GM23338 (cell line): ENCODE results near the gene SLC25A20. TPM values are rescaled to one million over a fixed set of nuclear protein-coding genes. Genes with fewer than 3 reads are reported as not detected.

Experiments used
- ATAC-seq: fragments of 200-7000 bp; cut with Tn5 transposase; 3 replicates; pipeline ENCODE4 v1.9.1; 2020
- DNase-seq: peaks from one replicate; pipeline ENCODE4 v3.0.0-alpha.2; 2015; ENCODE audit warnings: low spot score
- H2AFZ ChIP-seq: fragments of 200-600 bp; sonication (generic); 2 replicates; pipeline ENCODE4 v1.8.0; 2016; ENCODE audit warnings: antibody characterized with exemption, mild to moderate bottlenecking, moderate library complexity
- H3F3A ChIP-seq: fragments of 200-600 bp; sonication (generic); replicated peaks from 2 replicates; pipeline ENCODE4 v1.8.0; 2017; ENCODE audit warnings: antibody characterized with exemption, mixed run types, low read depth
- H3K27ac ChIP-seq: fragments of 200-600 bp; sonication (generic); 2 replicates; pipeline ENCODE4 v1.6.1; 2016; ENCODE audit warnings: low read depth
- H3K27me3 ChIP-seq: fragments of 200-600 bp; sonication (generic); 2 replicates; pipeline ENCODE4 v1.8.0; 2016; ENCODE audit warnings: mild to moderate bottlenecking, mixed run types, moderate library complexity; ENCODE audit not compliant: insufficient read depth
- H3K36me3 ChIP-seq: fragments of 200-600 bp; sonication (generic); 2 replicates; pipeline ENCODE4 v1.8.0; 2016; ENCODE audit warnings: mild to moderate bottlenecking; ENCODE audit not compliant: insufficient read depth
- H3K4me1 ChIP-seq: fragments of 200-600 bp; sonication (generic); 2 replicates; pipeline ENCODE4 v1.8.0; 2016; ENCODE audit warnings: mild to moderate bottlenecking, moderate library complexity; ENCODE audit not compliant: insufficient read depth
- H3K4me2 ChIP-seq: fragments of 200-600 bp; sonication (generic); 2 replicates; pipeline ENCODE4 v1.7.1; 2017; ENCODE audit warnings: mixed run types
- H3K4me3 ChIP-seq: fragments of 200-600 bp; sonication (generic); 2 replicates; pipeline ENCODE4 v1.6.1; 2016; ENCODE audit warnings: mixed run types
- H3K79me2 ChIP-seq: fragments of 200-600 bp; sonication (generic); replicated peaks from 2 replicates; pipeline ENCODE4 v1.8.0; 2017; ENCODE audit warnings: mild to moderate bottlenecking; ENCODE audit not compliant: insufficient read depth
- H3K9me2 ChIP-seq: fragments of 200-600 bp; sonication (generic); 2 replicates; pipeline ENCODE4 v1.8.0; 2017; ENCODE audit not compliant: insufficient read depth
- H4K20me1 ChIP-seq: fragments of 200-600 bp; sonication (generic); replicated peaks from 2 replicates; pipeline ENCODE4 v1.8.0; 2017; ENCODE audit warnings: mild to moderate bottlenecking; ENCODE audit not compliant: insufficient read depth
- H3K27ac Mint-ChIP-seq: 2 replicates; pipeline ENCODE4 v1.8.0; 2020; ENCODE audit warnings: inconsistent platforms, mild to moderate bottlenecking, moderate library complexity, mixed read lengths
- H3K27me3 Mint-ChIP-seq: 3 replicates; pipeline ENCODE4 v1.8.0; 2022; ENCODE audit warnings: low read depth, mild to moderate bottlenecking, moderate library complexity, mixed read lengths, inconsistent platforms; ENCODE audit not compliant: insufficient read depth, poor library complexity
- H3K36me3 Mint-ChIP-seq: 3 replicates; pipeline ENCODE4 v1.8.0; 2021; ENCODE audit warnings: low read depth, mild to moderate bottlenecking, inconsistent platforms, moderate library complexity, mixed read lengths
- H3K4me1 Mint-ChIP-seq: 3 replicates; pipeline ENCODE4 v1.8.0; 2020; ENCODE audit warnings: mild to moderate bottlenecking, inconsistent platforms, mixed read lengths
- H3K4me3 Mint-ChIP-seq: 3 replicates; pipeline ENCODE4 v1.8.0; 2021; ENCODE audit warnings: moderate library complexity, mild to moderate bottlenecking, inconsistent platforms, mixed read lengths
- H3K9me3 Mint-ChIP-seq: 3 replicates; pipeline ENCODE4 v1.8.0; 2020; ENCODE audit warnings: moderate library complexity, mild to moderate bottlenecking, inconsistent platforms, mixed read lengths
- CREB1 ChIP-seq: fragments of 250-450 bp; sonication (Bioruptor Pico); IDR thresholded peaks from 2 replicates; pipeline ENCODE4 v1.5.0; 2020; ENCODE audit warnings: low read depth, mild to moderate bottlenecking, moderate library complexity
- EZH2 ChIP-seq: fragments of 200-600 bp; sonication (generic); IDR thresholded peaks from one replicate; pipeline ENCODE4 v1.8.0; 2017; ENCODE audit warnings: antibody characterized with exemption, mild to moderate bottlenecking, low read depth; ENCODE audit not compliant: unreplicated experiment
- EZH2phosphoT487 ChIP-seq: fragments of 200-600 bp; sonication (generic); IDR thresholded peaks from one replicate; pipeline ENCODE4 v1.8.1; 2018; ENCODE audit warnings: antibody characterized with exemption; ENCODE audit not compliant: unreplicated experiment
- JUNB ChIP-seq: IDR thresholded peaks from one replicate; pipeline ENCODE4 v1.6.1; 2016; ENCODE audit warnings: antibody characterized with exemption; ENCODE audit not compliant: unreplicated experiment
- NANOG ChIP-seq: IDR thresholded peaks from 2 replicates; pipeline ENCODE4 v1.6.1; 2016; ENCODE audit warnings: antibody characterized with exemption, borderline replicate concordance
- POLR2AphosphoS5 ChIP-seq: IDR thresholded peaks from 2 replicates; pipeline ENCODE4 v1.6.1; 2016; ENCODE audit warnings: antibody characterized with exemption, low read depth
- STAT1 ChIP-seq: IDR thresholded peaks from one replicate; pipeline ENCODE4 v1.6.1; 2016; ENCODE audit warnings: antibody characterized with exemption; ENCODE audit not compliant: unreplicated experiment
- ZNF114 ChIP-seq: fragments of 250-450 bp; sonication (Bioruptor Pico); IDR thresholded peaks from 2 replicates; pipeline ENCODE4 v1.5.0; 2020; ENCODE audit warnings: mild to moderate bottlenecking, moderate library complexity
- ZNF331 ChIP-seq: fragments of 250-450 bp; sonication (Bioruptor Pico); IDR thresholded peaks from 2 replicates; pipeline ENCODE4 v1.5.0; 2020; ENCODE audit warnings: low read depth, mild to moderate bottlenecking, moderate library complexity
- polyA plus RNA-seq: library from polyadenylated mRNA; unstranded; fragments of >200 nt; fragmentation: Nextera tagmentation; extraction: Ambion mirVana; gene quantifications from 2 replicates; pipeline ENCODE4 v1.2.1, GENCODE V29; 2016
- total RNA-seq: library from RNA; depleted of rRNA; stranded (reverse); fragments of >200 nt; shearing (Covaris generic); gene quantifications from 2 replicates; pipeline ENCODE4 v1.2.3, GENCODE V29; 2014
- TF ChIP-seq, protein P1 (sequence below): IDR thresholded peaks from 2 replicates; pipeline ENCODE4 v1.6.1; 2016; ENCODE audit warnings: antibody characterized with exemption
- TF ChIP-seq, protein P2 (sequence below), 2 experiments: fragments of 200-600 bp in 1 of 2; sonication (generic) in 1 of 2; conservative IDR thresholded peaks; 2 replicates each; pipeline versions ENCODE4 v1.5.1 to v1.6.1; 2016 to 2017; ENCODE audit warnings: antibody characterized with exemption in 2 of 2, low read depth in 2 of 2, mild to moderate bottlenecking in 2 of 2, moderate library complexity in 1 of 2
- TF ChIP-seq, protein P3 (sequence below): fragments of 250-450 bp; sonication (Bioruptor Pico); IDR thresholded peaks from 2 replicates; pipeline ENCODE4 v1.5.0; 2020; ENCODE audit warnings: mild to moderate bottlenecking, moderate library complexity
- TF ChIP-seq, protein P4 (sequence below): IDR thresholded peaks from one replicate; pipeline ENCODE4 v1.6.1; 2018; ENCODE audit warnings: antibody characterized with exemption; ENCODE audit not compliant: unreplicated experiment

The SLC25A20 gene
- total and polyA plus RNA-seq, 2 experiments from 2014 or later: 3.0 to 4.3 TPM

DNA sequence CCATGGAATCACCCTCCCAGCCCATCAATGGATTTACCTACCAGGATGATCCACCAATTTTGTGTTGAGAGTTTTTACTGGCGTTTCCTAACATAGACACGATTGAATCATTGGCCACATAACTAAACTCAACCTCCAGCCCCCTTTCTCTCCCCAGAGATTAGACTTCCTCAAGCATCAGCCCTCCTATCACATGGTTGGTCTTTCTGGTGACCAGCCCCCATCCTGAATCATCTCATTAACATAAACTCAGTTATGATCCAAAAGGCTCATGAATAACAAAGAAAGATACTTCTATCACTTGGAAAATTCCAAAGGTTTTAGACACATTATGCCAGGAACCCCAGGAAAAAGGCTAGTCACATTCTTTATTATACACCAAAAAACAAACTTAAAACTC, 72.2 kb downstream of the SLC25A20 start:
- no peak for ATAC-seq
- no peak overlapping the region for H3K27ac Mint-ChIP-seq
- H3K27me3 ChIP-seq: no peaks in the 10 kb centered on the region
- no peaks in the 10 kb centered on the region for H3K36me3 Mint-ChIP-seq
- no peak overlapping the region for H3K27ac ChIP-seq
- H3K4me1 Mint-ChIP-seq: peaks cover 3% of the 10 kb centered on the region; the same call in 2 of the 3 replicates
- no peaks in the 10 kb centered on the region for H3F3A ChIP-seq
- H3K9me2 ChIP-seq: no peaks in the 10 kb centered on the region
- H3K4me1 ChIP-seq: no peaks in the 10 kb centered on the region
- no peak overlapping the region for H3K4me3 ChIP-seq
- no peak for DNase-seq
- H3K27me3 Mint-ChIP-seq: peaks cover 1% of the 10 kb centered on the region
- H4K20me1 ChIP-seq: peaks cover 6% of the 10 kb centered on the region
- TF ChIP-seq ZNF331 (CRISPR knock-in tag) (no peak), EZH2phosphoT487 (no peak), STAT1 (no peak), EZH2 (no peak), ZNF114 (CRISPR knock-in tag) (no peak), CREB1 (no peak), POLR2AphosphoS5 (no peak), JUNB (no peak), NANOG (no peak)
- TF ChIP-seq, protein P1, sequence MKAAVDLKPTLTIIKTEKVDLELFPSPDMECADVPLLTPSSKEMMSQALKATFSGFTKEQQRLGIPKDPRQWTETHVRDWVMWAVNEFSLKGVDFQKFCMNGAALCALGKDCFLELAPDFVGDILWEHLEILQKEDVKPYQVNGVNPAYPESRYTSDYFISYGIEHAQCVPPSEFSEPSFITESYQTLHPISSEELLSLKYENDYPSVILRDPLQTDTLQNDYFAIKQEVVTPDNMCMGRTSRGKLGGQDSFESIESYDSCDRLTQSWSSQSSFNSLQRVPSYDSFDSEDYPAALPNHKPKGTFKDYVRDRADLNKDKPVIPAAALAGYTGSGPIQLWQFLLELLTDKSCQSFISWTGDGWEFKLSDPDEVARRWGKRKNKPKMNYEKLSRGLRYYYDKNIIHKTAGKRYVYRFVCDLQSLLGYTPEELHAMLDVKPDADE: no peak
- TF ChIP-seq, protein P2, sequence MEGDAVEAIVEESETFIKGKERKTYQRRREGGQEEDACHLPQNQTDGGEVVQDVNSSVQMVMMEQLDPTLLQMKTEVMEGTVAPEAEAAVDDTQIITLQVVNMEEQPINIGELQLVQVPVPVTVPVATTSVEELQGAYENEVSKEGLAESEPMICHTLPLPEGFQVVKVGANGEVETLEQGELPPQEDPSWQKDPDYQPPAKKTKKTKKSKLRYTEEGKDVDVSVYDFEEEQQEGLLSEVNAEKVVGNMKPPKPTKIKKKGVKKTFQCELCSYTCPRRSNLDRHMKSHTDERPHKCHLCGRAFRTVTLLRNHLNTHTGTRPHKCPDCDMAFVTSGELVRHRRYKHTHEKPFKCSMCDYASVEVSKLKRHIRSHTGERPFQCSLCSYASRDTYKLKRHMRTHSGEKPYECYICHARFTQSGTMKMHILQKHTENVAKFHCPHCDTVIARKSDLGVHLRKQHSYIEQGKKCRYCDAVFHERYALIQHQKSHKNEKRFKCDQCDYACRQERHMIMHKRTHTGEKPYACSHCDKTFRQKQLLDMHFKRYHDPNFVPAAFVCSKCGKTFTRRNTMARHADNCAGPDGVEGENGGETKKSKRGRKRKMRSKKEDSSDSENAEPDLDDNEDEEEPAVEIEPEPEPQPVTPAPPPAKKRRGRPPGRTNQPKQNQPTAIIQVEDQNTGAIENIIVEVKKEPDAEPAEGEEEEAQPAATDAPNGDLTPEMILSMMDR (conservative IDR thresholded peaks at IDR 0.05; ENCODE audit: low read depth in 2 of 2): no peak
- TF ChIP-seq, protein P3, sequence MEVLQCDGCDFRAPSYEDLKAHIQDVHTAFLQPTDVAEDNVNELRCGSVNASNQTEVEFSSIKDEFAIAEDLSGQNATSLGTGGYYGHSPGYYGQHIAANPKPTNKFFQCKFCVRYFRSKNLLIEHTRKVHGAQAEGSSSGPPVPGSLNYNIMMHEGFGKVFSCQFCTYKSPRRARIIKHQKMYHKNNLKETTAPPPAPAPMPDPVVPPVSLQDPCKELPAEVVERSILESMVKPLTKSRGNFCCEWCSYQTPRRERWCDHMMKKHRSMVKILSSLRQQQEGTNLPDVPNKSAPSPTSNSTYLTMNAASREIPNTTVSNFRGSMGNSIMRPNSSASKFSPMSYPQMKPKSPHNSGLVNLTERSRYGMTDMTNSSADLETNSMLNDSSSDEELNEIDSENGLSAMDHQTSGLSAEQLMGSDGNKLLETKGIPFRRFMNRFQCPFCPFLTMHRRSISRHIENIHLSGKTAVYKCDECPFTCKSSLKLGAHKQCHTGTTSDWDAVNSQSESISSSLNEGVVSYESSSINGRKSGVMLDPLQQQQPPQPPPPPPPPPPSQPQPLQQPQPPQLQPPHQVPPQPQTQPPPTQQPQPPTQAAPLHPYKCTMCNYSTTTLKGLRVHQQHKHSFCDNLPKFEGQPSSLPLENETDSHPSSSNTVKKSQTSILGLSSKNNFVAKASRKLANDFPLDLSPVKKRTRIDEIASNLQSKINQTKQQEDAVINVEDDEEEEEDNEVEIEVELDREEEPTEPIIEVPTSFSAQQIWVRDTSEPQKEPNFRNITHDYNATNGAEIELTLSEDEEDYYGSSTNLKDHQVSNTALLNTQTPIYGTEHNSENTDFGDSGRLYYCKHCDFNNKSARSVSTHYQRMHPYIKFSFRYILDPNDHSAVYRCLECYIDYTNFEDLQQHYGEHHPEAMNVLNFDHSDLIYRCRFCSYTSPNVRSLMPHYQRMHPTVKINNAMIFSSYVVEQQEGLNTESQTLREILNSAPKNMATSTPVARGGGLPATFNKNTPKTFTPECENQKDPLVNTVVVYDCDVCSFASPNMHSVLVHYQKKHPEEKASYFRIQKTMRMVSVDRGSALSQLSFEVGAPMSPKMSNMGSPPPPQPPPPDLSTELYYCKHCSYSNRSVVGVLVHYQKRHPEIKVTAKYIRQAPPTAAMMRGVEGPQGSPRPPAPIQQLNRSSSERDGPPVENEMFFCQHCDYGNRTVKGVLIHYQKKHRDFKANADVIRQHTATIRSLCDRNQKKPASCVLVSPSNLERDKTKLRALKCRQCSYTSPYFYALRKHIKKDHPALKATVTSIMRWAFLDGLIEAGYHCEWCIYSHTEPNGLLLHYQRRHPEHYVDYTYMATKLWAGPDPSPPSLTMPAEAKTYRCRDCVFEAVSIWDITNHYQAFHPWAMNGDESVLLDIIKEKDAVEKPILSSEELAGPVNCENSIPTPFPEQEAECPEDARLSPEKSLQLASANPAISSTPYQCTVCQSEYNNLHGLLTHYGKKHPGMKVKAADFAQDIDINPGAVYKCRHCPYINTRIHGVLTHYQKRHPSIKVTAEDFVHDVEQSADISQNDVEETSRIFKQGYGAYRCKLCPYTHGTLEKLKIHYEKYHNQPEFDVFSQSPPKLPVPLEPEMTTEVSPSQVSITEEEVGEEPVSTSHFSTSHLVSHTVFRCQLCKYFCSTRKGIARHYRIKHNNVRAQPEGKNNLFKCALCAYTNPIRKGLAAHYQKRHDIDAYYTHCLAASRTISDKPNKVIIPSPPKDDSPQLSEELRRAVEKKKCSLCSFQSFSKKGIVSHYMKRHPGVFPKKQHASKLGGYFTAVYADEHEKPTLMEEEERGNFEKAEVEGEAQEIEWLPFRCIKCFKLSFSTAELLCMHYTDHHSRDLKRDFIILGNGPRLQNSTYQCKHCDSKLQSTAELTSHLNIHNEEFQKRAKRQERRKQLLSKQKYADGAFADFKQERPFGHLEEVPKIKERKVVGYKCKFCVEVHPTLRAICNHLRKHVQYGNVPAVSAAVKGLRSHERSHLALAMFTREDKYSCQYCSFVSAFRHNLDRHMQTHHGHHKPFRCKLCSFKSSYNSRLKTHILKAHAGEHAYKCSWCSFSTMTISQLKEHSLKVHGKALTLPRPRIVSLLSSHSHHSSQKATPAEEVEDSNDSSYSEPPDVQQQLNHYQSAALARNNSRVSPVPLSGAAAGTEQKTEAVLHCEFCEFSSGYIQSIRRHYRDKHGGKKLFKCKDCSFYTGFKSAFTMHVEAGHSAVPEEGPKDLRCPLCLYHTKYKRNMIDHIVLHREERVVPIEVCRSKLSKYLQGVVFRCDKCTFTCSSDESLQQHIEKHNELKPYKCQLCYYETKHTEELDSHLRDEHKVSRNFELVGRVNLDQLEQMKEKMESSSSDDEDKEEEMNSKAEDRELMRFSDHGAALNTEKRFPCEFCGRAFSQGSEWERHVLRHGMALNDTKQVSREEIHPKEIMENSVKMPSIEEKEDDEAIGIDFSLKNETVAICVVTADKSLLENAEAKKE: no peak
- TF ChIP-seq, protein P4, sequence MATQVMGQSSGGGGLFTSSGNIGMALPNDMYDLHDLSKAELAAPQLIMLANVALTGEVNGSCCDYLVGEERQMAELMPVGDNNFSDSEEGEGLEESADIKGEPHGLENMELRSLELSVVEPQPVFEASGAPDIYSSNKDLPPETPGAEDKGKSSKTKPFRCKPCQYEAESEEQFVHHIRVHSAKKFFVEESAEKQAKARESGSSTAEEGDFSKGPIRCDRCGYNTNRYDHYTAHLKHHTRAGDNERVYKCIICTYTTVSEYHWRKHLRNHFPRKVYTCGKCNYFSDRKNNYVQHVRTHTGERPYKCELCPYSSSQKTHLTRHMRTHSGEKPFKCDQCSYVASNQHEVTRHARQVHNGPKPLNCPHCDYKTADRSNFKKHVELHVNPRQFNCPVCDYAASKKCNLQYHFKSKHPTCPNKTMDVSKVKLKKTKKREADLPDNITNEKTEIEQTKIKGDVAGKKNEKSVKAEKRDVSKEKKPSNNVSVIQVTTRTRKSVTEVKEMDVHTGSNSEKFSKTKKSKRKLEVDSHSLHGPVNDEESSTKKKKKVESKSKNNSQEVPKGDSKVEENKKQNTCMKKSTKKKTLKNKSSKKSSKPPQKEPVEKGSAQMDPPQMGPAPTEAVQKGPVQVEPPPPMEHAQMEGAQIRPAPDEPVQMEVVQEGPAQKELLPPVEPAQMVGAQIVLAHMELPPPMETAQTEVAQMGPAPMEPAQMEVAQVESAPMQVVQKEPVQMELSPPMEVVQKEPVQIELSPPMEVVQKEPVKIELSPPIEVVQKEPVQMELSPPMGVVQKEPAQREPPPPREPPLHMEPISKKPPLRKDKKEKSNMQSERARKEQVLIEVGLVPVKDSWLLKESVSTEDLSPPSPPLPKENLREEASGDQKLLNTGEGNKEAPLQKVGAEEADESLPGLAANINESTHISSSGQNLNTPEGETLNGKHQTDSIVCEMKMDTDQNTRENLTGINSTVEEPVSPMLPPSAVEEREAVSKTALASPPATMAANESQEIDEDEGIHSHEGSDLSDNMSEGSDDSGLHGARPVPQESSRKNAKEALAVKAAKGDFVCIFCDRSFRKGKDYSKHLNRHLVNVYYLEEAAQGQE: no peak
- no peak overlapping the region for H3K4me2 ChIP-seq
- no peak overlapping the region for H2AFZ ChIP-seq
- H3K36me3 ChIP-seq: no peaks in the 10 kb centered on the region
- H3K4me3 Mint-ChIP-seq: no peak overlapping the region
- H3K79me2 ChIP-seq: no peaks in the 10 kb centered on the region; the same call in 1 of the 2 replicates
- no peaks in the 10 kb centered on the region for H3K9me3 Mint-ChIP-seq
